Measurements from ENCODE around the gene KIFBP.
"Not testable (repeated sequence)": the region's sequence is repeated elsewhere in the genome, so short reads cannot be mapped to it uniquely, and the experiment has no call there.

Gene KIFBP

DNA sequence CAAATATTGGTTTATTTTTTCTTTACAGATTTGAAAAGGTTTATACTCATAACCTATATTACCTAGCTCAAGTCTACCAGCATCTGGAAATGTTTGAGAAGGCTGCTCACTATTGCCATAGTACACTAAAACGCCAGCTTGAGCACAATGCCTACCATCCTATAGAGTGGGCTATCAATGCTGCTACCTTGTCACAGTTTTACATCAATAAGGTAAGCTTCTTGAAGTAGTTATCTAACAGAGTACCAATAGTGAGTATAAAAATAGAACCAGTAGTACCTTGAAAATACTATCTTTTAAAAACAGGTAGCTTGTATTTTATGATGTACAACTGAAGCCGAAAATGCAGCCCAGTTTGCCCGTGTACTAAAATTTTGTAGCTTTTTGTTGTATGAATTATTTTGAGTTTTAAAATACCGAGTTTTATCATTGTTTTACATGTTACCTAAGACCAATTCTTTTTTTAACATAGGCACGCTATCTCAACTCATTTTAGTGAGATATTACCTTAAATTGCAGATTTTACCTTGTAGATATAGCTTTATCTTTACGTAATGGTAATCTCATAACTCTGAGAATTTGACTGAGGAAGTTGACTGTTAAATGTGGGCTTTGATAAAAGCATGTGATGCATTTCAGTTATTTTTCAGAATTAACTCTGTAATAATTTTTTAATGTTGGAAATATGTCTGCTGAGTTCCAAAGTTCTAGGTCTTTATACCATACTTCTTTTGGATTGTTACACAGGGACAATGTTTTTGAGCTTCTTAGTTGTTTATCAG lies 17.3 kb downstream of the KIFBP start:
- DNase-seq = no peak

DNA sequence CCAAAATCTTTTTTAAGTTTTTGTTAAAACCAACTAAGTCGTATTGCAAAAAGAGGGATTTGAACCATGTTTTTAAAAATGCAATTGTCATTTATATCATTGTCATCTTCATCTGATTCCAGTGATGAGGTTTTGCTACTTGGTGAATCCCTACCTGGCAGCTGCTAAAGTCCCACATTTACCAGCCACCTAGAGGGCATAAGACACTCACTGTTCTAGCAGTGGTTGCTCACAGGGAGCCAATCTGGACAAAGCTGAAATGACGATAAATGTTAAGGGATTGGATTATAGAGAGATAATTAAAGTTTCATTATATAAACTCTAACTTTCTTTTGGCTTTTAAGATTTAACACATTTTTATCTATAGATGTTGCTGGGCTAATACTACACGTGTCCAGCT lies 18.7 kb downstream of the KIFBP start:
- no peak for DNase-seq

- DNase-seq = peak; percentile 5
Measured at GRCh38 chr10:69009360-69009759, 20.8 kb downstream of the KIFBP start.

DNA sequence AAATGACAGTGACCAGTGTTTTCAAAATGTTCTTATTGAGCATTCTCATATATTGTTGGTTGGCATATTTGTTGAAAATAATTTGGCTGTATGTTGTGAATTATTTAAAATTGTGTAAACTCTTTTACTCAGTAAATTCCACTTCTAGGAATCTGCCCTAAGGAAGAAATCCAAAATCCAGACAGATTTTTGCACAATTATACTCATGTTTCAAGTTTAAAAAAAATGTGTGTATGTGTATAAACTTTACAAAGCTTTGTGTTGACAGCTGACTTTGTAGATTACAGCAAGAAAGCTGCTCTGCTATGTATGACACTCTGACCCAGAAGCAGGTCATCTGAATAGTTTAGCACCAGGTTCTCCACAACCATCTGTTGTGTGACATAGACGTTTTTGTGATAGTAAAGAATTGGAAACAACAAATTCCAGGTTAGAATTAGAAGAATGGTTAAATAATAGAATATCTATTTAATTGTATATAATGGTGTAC lies 21.6 kb downstream of the KIFBP start:
- DNase-seq = no peak

DNA sequence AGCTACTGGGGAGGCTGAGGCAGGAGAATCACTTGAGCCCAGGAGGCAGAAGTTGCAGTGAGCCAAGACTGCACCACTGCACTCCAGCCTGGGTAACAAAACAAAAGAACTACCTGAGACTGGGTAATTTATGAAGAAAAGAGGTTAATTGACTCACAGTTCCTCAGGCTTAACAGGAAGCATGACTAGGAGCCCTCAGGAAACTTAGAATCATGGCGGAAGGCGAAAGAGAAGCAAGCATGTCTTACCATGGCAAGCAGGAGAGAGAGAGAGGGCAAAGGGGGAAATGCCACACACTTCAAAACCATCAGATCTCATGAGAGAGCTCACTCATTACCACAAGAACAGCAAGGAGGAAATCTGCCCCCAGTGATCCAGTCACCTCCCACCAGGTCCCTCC lies 24.2 kb downstream of the KIFBP start:
- not testable (repeated sequence) for DNase-seq

GRCh38 chr10:69014171-69014570 lies 25.6 kb downstream of the KIFBP start:
- DNase-seq = no peak

DNA sequence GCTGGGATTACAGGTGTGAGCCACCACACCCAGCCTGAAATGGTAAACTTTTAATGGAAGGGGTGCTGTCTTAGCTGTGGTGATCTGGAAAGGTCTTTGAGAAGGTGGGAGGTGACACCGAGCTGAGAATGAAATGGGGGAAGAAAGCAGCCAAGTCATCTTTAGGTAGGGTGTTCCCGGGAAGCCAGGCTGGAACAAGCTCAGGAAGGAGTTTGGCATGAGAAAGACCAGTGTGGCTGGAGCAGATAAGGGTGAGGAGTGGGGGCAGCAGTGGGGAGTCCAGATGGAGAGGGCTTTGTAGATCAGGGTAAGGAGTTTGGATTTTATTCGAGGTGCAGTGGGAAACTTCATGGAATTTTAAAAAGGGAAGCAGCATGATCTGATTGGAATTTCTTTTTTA lies 30.0 kb downstream of the KIFBP start:
- DNase-seq = no peak

DNA sequence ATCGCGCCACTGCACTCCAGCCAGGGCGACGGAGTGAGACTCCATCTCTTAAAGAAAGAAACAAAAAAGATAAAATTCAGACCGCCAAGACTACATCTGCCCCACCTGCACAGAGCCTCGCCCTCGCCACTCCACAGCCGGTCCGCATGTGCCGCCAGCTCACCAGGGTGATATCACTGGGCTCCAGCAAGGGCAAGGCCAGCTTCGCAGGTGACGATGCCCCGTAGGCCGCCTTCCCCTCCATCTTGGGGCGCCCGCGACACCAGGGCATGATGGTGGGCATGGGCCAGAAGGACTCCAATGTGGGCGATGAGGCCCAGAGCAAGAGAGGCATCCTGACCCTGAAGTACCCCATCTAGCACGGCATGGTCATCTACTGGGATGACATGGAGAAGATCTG lies 34.0 kb downstream of the KIFBP start:
- DNase-seq = no peak

GRCh38 chr10:69025370-69025896 lies 36.8 kb downstream of the KIFBP start:
- no peak for DNase-seq

GRCh38 chr10:69033256-69033655 lies 44.7 kb downstream of the KIFBP start:
- no peak for DNase-seq

DNA sequence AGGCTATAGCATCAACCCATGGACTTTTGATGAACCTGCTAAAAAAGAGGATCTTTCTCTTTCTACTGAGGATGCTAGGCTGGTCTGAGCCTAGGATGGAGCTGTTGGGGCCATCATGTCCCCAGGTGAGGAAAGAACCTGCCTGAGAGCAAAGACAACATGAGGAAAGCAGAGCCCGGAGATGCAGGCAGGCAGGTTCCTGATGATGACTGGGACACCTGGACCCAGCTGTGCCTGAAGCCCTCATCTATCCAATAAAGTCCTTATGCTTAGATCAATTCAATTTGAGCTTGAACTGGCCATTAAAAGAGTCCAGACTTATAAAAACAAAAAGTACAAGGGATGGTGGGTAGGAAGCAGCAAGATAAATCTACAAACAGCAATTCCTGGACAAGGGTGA lies 48.9 kb downstream of the KIFBP start:
- no peak for DNase-seq

DNA sequence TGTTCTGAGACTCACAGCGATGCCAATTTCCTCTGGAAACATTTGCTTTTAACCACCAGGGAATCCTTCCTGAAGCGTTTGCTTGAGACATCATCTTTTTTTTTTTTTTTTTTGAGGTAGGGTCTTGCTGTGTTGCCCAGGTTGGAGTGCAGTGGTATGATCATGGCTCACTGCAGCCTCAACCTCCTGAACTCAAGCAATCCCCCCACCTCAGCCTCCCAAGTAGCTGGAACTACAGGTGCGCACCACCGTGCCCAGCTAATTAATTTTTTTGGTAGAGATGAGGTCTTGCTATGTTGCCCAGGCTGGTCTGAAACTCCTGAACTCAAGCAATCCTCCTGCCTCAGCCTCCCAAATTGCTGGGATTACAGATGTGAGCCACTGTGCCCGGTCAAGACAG lies 52.3 kb downstream of the KIFBP start:
- DNase-seq = not testable (repeated sequence)

- no peak for DNase-seq
Measured at GRCh38 chr10:69042417-69042816, 53.8 kb downstream of the KIFBP start.

- no peak for DNase-seq
Measured at GRCh38 chr10:69042838-69043237, 54.2 kb downstream of the KIFBP start.

DNA sequence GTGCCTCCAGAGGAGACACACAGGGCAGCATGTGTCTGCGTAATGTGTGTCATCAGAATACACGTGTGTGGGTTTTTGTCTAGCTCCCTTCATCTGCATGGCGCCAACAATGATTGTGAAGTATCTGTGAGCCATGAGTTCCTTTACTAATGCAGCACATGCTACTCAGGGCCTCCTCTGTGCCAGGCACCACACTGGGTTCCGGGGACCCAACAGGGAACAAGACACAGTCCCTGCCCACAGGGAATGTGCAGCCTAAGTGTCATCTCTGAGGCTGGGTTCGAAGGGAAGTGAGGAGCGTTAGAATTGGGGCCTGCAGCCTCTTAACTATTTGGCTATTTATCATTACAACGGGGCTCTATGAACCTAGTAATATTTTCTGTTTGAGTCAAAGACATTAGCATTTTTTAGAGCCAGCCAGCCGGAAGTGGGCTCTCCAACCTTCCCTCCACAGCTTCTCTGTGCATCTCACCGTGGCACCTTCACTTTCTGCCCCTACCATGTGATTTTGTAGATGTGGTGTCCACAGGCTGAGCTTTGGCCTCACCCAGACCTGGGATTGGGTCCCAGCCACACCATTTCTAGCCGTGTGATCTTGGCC lies 55.4 kb downstream of the KIFBP start:
- DNase-seq = no peak

- DNase-seq = no peak
Measured at GRCh38 chr10:69044546-69044945, 55.9 kb downstream of the KIFBP start.

GRCh38 chr10:69045441-69046300 lies 57.1 kb downstream of the KIFBP start:
- no peak for DNase-seq

GRCh38 chr10:69047111-69047832 lies 58.7 kb downstream of the KIFBP start:
- no peak for DNase-seq

- DNase-seq = peak; percentile 40
Measured at GRCh38 chr10:69048103-69048502, 59.5 kb downstream of the KIFBP start.

DNA sequence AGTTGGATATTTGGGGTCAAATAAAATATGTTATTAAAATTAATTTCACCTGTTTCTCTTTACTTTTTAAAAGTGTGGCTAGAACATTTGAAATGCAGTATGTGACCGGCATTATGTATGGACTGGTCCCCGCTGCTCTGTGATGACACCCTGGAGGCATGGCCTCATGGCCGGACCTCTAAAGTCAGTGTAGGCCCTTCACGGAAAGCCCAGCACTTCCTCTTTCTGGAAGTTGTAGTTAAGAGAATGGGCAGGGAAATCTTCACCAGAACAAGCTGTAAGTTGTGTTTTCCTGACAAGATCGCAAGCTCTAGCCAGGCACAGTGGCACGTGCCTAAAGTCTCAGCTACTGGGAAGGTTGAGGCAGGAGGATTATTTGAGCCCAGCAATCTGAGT lies 61.0 kb downstream of the KIFBP start:
- no peak for DNase-seq

DNA sequence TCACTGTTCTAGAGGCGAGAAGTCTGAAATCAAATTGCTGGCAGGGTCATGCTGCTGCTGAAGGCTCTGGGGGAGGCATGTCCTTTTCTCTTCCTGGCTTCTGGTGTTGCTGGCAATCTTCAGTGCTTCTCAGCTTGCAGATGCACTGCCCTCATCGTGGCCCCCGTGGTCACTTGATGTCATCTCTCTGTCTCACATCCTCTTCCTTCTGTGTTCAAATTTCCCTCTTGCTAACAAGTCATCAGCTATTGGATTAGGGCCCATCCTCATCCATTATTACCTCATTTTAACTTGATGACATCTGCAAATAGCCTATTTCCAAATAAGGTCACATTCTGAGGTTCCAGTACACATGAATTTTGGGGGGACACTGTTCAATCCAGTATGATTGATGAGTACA lies 62.7 kb downstream of the KIFBP start:
- DNase-seq = peak; percentile 18

- no peak for DNase-seq
Measured at GRCh38 chr10:69051710-69052487, 63.3 kb downstream of the KIFBP start.
